AG08396 (cell line): ENCODE results near the gene COL10A1.
A peak's percentile ranks its signal among the peaks of the same experiment; 100 is the strongest.

ENCODE experiments used
- DNase-seq: peaks from one replicate; pipeline ENCODE4 v3.0.0; 2012; ENCODE audit warnings: low spot score, mixed read lengths

COL10A1 gene

GRCh38 chr6:116126032-116126431 is at the start of gene COL10A1:
TSS of gene COL10A1 (minus strand) at chr6:116126132. CDS start at chr6:116125492, 640 bp downstream.
- DNase-seq, result no peak

- no peak for DNase-seq
Observed at GRCh38 chr6:116175344-116175743, 49.4 kb upstream of the COL10A1 start.

DNA sequence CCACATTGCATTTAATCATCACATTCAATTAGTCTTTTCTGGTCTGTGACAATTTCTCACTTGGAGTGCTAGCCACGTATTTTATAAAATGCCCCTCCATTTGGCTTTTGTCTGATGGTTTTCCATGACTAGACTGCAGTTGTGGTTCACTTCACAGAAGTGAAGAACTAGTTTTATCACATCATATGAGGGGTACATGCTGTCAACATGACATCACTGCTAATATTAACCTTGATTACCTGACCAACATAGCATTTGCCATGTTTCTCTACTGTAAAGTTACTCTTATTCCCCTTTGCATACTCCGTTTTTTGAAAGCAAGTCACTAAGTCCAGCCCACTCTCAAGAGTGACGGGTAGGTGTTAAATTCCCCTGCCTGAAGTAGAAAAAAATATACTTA is 48.0 kb upstream of the COL10A1 start:
- DNase-seq, result no peak

DNA sequence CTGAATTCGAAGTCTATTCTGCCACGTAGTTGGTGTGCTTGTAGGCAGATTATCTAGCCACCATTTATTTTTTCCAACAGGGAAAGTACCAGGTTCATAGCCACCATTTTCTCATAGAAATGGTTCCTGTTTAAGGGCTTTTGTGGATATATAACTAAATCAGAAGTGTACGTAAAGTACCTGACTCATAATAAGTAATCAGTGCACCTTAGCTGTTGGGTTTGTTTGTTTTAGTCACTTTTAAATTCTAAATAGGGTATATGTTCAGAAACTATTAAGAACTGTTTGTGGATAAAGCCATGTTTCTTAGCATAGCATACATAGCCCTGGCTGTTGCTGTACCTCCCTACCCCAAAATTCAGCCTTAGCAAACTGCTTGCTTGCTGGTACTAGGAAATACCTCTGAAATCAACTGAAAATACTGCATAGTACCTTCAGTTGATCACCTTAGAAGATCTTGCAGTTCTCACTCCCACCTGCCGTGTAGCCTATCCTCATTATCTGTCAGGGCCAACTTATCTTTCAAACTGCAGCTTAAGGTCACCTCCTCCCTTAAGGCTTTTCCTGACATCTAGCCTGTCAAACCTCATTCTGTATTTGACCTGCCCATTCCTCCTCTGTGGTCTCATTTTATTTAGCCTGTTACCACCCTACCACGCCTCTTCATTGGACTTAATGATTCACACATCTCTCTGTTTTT is 44.6 kb upstream of the COL10A1 start:
- DNase-seq, result no peak

DNA sequence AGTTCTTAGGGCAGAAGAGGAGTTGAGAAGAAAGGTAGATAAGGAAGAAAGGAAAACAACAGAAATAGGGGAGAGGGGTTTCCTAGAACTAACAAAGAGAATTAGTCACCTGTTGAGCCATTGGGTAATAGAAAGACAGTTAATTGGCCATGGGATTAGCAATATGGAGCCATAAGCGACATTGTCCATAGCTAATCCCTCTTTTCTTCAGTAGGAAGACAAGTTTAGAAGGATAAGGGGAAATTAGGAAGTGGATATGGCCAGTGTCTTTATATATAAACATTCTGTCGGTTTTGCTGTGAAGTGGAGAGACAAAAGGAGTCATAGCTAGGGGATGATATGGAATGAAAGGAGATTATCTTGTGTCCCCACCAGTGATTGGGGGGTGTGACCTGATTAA is 43.9 kb upstream of the COL10A1 start:
- no peak for DNase-seq

DNA sequence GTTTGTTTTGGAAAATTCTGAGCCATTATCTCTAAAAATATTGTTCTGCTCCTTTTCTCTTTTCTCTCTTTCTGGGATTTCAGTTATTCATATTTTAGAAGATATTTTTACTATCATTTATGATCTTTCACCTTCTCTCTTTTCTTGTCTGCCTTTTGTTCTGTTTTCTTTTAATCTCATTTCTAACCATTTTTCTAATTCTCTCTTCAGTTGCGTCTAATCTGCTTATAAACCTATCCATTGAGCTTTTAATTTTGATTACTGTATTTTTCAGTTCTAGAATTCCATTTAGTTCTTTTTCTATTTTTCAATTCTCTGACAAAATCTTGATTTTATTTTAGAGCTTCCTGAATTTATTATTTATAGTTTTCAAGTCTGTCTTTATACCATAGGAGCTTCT is 42.2 kb upstream of the COL10A1 start:
- no peak for DNase-seq

DNA sequence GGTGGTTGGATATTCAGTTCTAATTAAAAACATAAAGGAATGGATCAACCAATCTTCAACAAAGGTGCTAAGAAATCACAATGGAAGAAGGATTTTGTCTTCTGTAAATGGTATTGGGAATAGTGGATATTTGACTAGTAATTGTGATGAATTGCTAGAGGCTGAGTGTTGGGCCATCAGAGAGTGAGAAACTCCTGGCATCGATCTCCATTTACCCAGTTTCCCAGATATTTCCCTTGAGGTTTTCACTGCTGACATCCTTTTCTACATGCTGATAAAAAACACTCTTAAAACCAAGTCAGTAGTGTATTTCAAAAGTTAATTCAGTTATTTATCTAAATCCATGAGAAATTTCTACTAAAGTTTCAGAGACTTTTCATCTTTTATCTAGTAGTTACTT is 40.4 kb upstream of the COL10A1 start:
- DNase-seq, result no peak

GRCh38 chr6:116165596-116165995 is 39.7 kb upstream of the COL10A1 start:
- no peak for DNase-seq

DNA sequence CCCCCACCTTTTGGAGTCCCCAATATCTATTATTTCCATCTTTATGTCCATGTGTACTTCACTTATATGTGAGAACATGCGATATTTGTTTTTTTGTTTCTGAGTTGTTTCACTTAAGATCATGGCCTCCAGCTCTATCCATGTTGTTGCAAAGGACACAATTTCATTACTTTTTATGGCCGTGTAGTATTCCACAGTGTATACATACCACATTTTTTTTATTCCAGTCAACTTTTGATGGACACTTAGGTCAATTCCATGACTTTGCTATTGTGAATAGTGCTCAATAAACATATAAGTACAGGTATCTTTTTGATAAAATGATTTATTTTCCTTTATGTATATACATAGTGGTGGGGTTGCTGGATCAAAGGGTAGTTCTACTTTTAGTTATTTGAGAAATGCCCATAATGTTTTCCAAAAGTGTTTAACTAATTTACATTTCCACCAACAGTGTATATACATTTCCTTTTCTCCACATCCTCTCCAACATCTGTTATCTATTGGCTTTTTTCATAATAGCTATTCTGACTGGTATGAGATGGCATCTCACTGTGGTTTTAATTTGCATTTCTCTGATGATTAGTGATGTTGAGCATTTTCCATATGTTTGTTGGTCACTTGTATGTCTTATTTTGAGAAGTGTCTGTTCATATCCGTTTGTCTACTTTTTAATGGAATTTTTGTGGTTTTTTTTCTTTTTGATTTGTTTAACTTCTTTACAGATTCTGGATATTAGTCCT is 34.0 kb upstream of the COL10A1 start:
- DNase-seq, result no peak

GRCh38 chr6:116158641-116159040 is 32.7 kb upstream of the COL10A1 start:
- DNase-seq, result peak; percentile 7

DNA sequence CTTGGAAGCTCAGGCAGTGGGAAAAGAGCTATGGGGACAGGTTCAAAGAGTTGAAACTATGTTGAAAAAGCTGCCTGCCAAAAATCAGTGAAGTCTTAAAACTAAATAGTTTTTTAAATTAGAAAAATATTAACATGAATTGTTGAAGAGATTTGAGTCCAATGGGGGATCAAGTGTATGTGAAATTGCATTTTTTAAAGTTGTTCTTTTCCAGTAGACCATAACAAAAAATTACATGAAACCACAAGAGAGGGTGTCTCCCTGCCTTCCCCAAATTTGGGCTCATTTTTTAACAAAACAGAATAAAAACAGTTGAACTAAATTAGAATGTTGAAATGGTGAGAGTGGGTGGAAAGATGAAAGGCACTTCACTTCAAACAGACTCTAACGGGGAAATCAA is 31.5 kb upstream of the COL10A1 start:
- DNase-seq, result no peak

- DNase-seq, result no peak
Observed at GRCh38 chr6:116156405-116157326, 30.7 kb upstream of the COL10A1 start.

GRCh38 chr6:116154887-116155286 is 29.0 kb upstream of the COL10A1 start:
- no peak for DNase-seq

DNA sequence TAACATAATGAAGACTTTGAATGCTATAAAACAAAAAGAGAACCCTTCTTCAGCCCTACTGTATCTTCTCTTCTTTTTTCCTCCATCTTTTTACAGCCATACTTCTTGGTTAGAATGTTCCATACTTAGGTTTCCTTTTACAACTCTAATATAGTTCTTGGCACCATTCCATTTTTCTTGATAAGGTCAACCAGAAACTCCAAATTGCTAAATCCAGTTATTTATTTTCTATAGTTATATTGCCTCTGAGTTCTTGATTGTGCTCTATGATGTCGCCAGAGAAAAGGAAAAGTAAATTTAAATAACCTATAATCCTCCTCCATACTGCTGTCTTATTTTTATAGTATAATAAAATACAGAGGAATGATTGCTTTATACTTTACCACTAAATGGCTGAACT is 26.7 kb upstream of the COL10A1 start:
- no peak for DNase-seq

DNA sequence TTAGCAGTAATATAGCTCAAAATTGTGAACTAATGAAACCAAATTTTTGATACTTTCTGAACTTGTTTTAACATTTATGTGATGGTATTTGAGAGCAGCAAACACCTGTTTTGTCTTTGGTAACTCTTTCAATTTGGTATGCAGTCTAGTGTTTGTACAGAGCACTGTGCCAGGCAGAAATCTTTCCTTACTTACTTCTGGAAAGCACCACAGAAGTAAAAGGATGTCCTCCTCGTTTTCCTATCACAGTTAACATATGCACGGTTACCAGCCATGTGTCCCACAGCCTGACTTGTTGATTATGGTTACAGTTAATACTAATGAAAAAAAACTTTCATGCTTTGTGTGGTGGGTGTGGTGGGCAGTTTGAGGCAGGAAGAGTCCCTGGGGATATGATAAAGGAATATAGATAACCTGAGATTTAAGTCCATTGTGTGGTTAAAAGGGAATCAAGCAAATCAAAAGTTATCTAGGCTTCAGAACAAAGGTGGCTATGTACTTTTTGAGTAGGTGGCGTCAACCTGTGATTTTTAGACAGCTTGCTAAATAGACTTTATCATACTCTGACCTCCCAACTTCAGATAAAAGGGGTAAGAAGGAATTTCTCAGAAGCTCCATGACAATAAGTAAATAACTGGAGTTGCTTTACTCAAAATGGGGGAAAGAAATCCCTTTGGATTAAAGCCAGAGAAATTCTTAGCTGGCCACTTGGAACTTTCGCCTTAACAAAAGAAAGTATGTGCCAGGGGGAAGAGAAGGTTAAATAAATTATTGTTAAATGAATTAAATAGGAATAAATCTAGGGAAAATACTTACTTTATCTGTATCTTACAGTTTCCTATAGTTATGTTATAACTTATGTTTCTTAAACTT is 20.1 kb upstream of the COL10A1 start:
- DNase-seq, result no peak

GRCh38 chr6:116144605-116145004 is 18.7 kb upstream of the COL10A1 start:
- peak; percentile 73 for DNase-seq

- no peak for DNase-seq
Observed at GRCh38 chr6:116139917-116140316, 14.0 kb upstream of the COL10A1 start.

DNA sequence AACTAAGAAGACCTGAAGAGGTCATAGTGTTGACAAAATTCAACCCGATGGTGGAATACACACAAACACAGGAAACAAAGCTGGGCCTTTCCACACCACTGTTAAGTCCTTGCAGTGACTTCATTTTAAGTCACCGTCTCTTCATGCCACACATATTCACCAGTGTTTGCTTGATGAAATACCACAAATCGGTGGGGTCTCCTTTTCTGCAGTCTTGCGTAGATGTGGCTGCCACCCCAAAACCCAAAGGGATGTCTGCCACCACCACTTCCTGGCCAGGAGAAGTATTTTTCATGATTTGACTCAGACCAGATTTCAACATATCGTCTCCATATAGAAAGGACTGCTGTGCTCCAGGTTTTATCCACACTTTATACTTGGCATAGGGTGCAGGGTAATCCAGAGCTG is 11.0 kb upstream of the COL10A1 start:
- DNase-seq, result no peak

GRCh38 chr6:116136373-116136772 is 10.4 kb upstream of the COL10A1 start:
- no peak for DNase-seq

- DNase-seq, result no peak
Observed at GRCh38 chr6:116133453-116133852, 7.5 kb upstream of the COL10A1 start.

GRCh38 chr6:116127771-116128493 is 2.0 kb upstream of the COL10A1 start:
- peak; percentile 20 for DNase-seq
